Measurements from ENCODE around the gene TNRC18.
A peak's percentile ranks its signal among the peaks of the same experiment; 100 is the strongest.
"Not testable (repeated sequence)": the region's sequence is repeated elsewhere in the genome, so short reads cannot be mapped to it uniquely, and the experiment has no call there.

The TNRC18 gene

GRCh38 chr7:5349437-5350173, 74.0 kb downstream of the TNRC18 start:
- DNase-seq: peak in 1 of 14 donors; percentile 23

- DNase-seq: no peak
Measured at GRCh38 chr7:5349005-5349380, 74.6 kb downstream of the TNRC18 start.

DNA sequence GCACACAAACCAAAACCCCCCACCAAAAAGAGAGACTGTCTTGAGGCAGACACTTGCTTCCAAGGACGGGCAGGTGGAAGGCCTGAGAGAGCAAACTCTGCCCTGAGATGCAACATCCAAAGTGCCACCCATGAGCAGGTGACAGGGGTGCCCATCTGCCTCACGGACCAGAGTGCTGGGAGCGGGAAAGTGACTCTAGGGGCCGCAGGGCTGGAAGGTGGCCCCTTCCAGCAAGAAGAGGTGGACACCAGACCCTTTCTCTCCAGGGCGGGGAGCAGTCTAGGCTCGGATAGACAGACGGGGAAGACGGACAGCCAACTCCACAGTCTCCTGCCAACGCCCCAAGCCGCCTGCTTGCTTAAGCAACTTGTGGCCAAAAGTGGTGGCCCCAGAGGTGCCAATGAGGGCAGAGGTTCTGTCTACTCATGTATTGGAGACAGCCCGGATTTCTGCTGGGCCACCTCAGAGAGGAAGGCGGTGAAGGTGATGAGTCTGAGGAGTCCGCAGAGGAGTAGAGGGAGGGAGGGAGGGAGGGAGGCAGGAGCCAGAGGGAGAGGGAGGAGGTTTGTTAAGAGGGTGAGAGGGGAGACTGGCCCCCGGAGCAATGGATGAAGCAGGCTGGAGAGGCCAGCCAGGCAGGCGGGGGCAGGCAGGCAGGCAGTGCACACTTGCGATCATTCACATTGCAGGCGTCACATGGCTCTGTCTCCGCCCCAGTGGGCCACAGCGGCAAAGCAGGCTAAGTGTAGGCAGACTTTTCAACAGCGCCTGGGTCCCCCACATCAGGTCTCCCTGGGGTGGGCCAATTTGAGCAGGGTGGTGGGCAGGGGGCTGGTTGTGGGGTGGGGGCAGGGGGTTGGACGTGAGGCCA, 75.3 kb downstream of the TNRC18 start:
- peak in 4 of 14 donors; percentile 4 to 17 (median 9) for DNase-seq

GRCh38 chr7:5345671-5346070, 78.0 kb downstream of the TNRC18 start:
- DNase-seq: no peak

DNA sequence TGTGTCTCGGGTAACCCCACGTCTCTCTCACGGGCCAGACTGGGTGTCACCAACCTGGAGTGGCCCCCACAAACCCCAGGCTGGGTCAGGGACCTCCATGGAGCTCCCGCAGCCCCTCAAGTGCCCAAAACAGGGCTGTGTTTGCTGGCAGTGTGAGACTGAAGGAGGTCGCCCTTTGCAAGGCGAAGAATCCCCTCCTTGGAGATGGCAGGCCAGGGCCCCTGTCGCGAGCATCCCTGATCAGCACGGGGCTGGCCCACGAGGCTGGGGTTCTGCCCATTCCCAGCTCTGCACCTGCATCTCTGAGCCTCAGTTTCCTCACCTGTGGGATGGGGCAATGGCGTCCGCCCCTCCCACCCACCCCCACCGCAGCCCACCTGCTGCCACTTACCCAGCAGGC, 78.5 kb downstream of the TNRC18 start:
- DNase-seq: no peak

DNA sequence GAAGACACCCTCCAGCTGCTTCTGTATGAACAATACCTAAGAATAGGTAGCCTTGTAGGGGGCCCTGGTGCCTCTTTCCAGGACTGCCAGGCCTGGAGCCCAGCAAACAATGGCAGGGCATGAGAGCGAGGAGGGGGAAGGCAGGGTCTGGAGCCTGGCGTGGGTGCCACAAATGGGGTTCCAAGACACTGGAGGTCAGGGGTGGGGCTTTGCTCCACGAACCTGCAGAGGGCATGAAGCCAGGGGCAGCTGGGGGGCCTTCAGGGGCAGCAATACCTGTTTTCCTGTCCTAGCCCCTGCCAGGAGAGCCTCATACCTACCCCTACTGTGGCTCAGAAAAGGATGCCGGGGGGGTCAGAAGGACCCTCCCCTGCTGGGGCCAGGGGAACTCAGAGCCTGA, 79.3 kb downstream of the TNRC18 start:
- DNase-seq: no peak

GRCh38 chr7:5343884-5344283, 79.8 kb downstream of the TNRC18 start:
- no peak for DNase-seq

DNA sequence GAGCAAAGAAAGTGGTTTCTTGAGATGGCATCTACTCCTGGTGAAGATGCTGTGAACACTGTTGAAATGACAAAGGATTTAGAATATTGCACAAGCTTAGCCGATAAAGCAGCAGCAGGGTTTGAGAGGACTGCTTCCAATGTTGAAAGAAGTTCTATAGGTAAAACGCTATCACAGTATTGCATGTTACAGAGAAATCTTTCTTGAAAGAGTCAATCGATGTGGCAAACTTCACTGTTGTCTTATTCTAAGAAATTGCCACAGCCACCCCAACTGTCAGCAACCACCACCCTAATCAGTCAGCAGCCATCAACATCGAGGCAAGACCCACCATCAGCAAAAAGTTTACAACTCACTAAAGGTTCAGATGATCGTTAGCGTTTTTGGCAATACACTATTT, 81.0 kb downstream of the TNRC18 start:
- DNase-seq: no peak

DNA sequence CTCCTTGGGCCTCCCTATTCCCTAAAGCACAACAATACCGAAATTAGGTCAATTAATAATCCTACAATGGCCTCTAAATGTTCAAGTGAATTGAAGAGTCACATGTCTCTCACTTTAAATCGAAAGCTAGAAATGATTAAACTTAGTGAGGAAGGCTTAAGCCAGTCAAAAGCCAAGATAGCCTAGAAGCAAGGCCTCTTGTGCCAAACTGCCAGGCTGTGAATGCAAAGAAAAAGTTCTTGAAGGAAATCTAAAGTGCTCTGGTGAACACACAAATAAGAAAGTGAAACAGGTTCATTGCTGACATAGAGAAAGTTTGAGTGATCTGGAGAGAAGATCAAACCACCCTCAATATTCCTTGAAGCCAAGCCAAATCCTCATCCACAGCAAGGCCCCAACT, 83.7 kb downstream of the TNRC18 start:
- DNase-seq: no peak

DNA sequence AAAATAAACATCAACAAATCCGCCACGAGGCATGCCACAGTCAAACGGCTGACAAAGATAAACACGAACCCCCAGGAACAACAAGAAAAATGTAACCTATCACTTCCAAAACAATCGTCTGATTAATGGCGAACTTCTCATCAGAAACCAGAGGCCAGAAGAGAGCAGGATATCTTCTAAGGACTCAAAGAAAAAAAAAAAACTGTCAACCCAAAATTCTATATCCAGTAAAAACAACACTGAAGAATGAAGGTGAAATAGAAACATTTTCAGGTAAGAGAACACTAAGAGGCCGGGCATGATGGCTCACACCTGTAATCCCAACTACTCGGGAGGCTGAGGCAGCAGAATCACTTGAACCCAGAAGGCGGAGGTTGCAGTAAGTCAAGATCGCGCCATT, 86.6 kb downstream of the TNRC18 start:
- no peak for DNase-seq

GRCh38 chr7:5334671-5335070, 89.0 kb downstream of the TNRC18 start:
- DNase-seq: peak in 2 of 14 donors; percentile 13 to 14

DNA sequence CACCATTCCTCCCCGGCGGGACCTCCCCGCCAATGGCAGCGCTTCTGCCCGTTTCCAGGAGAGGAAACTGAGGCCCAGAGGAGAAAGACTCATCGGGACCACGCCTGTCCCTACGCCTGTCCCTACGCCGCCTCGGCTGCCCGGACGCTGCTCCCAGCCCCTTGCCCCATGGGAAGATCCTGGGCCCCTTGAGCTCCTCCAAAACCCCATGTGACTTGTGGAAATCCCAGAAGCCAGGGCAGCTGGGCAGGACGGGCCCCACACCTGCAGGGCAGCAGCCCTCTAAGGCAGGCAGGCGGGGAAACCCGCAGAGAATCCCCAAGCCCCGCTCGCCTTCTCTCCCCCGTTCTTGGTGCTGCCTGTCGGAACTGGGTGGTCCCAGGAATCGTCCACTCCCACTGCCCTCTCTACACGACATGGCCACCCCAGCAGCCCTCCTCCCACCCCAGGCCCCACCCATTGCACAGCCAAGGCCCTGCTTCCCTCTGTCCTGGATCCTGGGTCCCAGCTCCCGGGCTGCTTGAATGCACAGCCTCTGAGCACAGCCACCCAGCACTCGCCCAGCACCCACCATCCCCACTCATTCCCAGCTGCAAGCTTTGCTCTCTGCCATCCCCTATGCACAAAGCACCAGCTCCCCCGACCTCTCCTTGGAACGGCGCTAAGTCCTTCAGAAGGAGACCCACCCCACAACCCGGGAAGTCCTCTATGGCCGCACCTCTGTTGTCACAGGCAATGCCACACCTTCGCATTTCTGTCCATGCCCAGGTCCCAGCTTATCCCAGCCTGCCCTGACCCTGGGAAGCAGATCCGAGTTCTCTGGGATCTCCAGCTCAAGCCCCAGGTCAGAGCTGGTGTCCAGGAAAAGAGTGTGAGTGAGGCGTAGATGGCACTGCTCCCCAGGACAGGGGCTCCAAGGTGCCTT, 90.3 kb downstream of the TNRC18 start:
- no peak for DNase-seq

- no peak for DNase-seq
Measured at GRCh38 chr7:5332579-5332978, 91.1 kb downstream of the TNRC18 start.

- no peak for DNase-seq
Measured at GRCh38 chr7:5330288-5330687, 93.3 kb downstream of the TNRC18 start.

DNA sequence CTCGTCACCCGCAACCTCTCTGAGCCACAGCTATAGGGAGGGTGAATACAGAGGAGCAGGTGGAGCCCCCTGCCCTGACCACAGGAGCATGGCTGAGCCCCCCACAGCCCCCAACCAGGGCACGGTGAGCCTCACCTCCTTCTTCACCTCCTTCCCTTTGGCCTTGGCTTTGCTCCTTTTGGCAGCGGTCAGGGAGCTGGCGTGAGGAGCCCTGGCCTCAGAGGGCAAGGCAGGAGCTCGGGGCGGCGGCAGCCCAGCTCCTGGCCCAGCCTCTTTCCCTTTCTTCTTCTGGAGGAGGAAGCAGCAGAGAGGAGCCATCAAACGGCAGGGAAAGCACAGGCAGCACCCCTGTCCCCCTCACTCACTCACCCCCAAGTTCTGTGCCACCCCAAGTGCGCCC, 98.7 kb downstream of the TNRC18 start:
- no peak for DNase-seq

GRCh38 chr7:5323800-5324781, 99.5 kb downstream of the TNRC18 start:
- not testable (repeated sequence) for DNase-seq

GRCh38 chr7:5322621-5323410, 100.8 kb downstream of the TNRC18 start:
- DNase-seq: no peak

DNA sequence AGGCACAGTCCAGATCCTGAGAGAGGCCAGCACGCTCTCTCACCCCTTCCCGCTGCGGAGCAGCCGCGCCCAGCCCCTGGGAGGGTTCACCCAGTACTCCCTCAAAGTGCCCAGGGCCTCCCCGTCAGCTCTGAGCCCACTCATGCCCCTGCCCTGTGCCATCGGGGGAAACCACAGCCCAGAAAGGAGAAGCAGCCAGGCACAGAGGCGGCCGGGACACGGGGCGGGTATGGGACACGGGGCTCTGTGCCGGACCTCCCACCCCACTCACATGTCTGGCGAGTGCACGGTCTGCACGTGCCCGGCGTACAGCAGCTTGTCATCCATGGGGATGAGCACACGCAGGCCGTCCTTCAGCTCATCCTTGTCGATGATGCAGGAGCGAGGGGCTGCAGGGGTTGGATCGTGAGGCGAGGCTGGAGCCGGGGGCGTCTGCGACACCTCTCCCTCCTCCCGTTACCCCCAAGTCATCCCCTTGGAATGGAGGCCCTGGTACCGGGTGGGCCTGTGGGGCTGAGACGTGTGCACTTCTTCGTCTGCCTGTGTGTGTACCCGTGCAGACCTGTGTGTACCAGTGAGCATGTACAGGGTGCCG, 102.7 kb downstream of the TNRC18 start:
- DNase-seq: no peak

DNA sequence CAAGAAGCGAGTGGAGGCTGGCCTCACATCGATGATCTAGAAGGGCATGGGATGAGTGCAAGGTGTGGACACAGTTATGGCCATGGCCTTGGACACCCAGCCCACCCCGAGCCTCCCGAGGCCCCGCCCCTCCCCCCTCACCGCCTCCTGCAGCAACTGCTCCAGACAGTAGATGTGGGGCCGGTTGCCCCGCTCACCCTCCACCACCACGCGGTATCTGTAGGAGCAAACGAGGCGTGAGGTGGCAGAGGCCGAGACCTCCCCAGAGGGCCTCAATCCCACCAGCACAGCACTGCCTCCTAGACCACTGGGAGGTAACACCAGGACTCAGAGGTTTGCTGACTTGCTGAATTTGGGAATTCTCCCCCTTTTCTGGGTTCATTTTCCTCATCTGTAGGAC, 103.2 kb downstream of the TNRC18 start:
- DNase-seq: no peak

DNA sequence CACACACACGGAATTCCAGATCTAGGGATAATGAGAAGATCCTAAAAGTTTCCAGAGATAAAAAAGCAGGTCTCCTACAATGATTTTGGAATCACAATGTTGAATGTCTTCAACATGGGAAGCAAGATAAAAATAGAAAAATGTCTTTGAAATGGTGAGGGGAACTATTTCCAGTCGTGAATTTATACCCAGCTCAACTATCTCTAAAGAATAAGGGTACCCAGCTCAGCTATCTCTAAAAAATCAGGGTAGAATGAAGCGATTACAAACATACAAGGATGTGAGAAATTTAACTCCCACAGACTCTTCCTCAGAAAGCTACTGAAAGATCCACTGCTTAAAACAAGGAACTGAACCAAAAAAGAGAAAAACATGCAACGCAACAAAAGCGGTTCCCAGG, 105.0 kb downstream of the TNRC18 start:
- not testable (repeated sequence) for DNase-seq

Data from C1 segment of cervical spinal cord (tissue), 14 donors.